BE2C (cell line): ENCODE measurements around the gene FGF14.

Experiments used
- DNase-seq: peaks from one replicate; pipeline ENCODE4 v3.0.0-alpha.2; 2020
- H3K27me3 ChIP-seq: fragments of 250-450 bp; sonication (Bioruptor Pico); 2 replicates; pipeline ENCODE4 v1.5.1; 2020; ENCODE audit warnings: mild to moderate bottlenecking
- H3K36me3 ChIP-seq: fragments of 250-450 bp; sonication (Bioruptor Pico); 2 replicates; pipeline ENCODE4 v1.5.1; 2020; ENCODE audit warnings: mild to moderate bottlenecking
- H3K4me1 ChIP-seq: fragments of 250-450 bp; sonication (Bioruptor Pico); 2 replicates; pipeline ENCODE4 v1.5.1; 2020
- H3K4me3 ChIP-seq: 2 replicates; pipeline ENCODE4 v1.5.1; 2011; ENCODE audit warnings: low read depth, low read length
- H3K9me3 ChIP-seq: fragments of 250-450 bp; sonication (Bioruptor Pico); 2 replicates; pipeline ENCODE4 v1.5.1; 2020
- TF ChIP-seq, protein P1 (sequence below): IDR thresholded peaks from 2 replicates; pipeline ENCODE4 v1.5.1; 2012; ENCODE audit warnings: mild to moderate bottlenecking, low read depth, low read length

Gene FGF14

GRCh38 chr13:102131246-102131645 is 270.6 kb downstream of the FGF14 start:
- TF ChIP-seq, protein P1, sequence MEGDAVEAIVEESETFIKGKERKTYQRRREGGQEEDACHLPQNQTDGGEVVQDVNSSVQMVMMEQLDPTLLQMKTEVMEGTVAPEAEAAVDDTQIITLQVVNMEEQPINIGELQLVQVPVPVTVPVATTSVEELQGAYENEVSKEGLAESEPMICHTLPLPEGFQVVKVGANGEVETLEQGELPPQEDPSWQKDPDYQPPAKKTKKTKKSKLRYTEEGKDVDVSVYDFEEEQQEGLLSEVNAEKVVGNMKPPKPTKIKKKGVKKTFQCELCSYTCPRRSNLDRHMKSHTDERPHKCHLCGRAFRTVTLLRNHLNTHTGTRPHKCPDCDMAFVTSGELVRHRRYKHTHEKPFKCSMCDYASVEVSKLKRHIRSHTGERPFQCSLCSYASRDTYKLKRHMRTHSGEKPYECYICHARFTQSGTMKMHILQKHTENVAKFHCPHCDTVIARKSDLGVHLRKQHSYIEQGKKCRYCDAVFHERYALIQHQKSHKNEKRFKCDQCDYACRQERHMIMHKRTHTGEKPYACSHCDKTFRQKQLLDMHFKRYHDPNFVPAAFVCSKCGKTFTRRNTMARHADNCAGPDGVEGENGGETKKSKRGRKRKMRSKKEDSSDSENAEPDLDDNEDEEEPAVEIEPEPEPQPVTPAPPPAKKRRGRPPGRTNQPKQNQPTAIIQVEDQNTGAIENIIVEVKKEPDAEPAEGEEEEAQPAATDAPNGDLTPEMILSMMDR, result no peak
- Histone ChIP-seq H3K9me3 (no peaks in the 10 kb centered on the region), H3K27me3 (no peaks in the 10 kb centered on the region), H3K4me3 (no peak overlapping the region), H3K4me1 (peaks cover 6% of the 10 kb centered on the region; the same call in 1 of the 2 replicates), H3K36me3 (no peaks in the 10 kb centered on the region)
- no peak for DNase-seq

- TF ChIP-seq, protein P1, result no peak
- Histone ChIP-seq H3K36me3 (no peaks in the 10 kb centered on the region), H3K4me3 (no peak overlapping the region), H3K4me1 (peaks cover 6% of the 10 kb centered on the region; the same call in 1 of the 2 replicates), H3K27me3 (no peaks in the 10 kb centered on the region), H3K9me3 (no peaks in the 10 kb centered on the region)
- peak; percentile 20 for DNase-seq
Measured at GRCh38 chr13:102128216-102128810, 273.5 kb downstream of the FGF14 start.

- H3K36me3 ChIP-seq, result no peaks in the 10 kb centered on the region
- TF ChIP-seq, protein P1, result no peak
- no peaks in the 10 kb centered on the region for H3K9me3 ChIP-seq
- DNase-seq, result no peak
- H3K4me1 ChIP-seq, result peaks cover 6% of the 10 kb centered on the region; the same call in 1 of the 2 replicates
- H3K4me3 ChIP-seq, result no peak overlapping the region
- H3K27me3 ChIP-seq, result no peaks in the 10 kb centered on the region
Measured at GRCh38 chr13:102127153-102127552, 274.7 kb downstream of the FGF14 start.

- TF ChIP-seq, protein P1, result no peak
- H3K36me3 ChIP-seq, result no peaks in the 10 kb centered on the region
- H3K4me1 ChIP-seq, result no peaks in the 10 kb centered on the region
- H3K27me3 ChIP-seq, result no peaks in the 10 kb centered on the region
- H3K4me3 ChIP-seq, result no peak overlapping the region
- no peaks in the 10 kb centered on the region for H3K9me3 ChIP-seq
- no peak for DNase-seq
Measured at GRCh38 chr13:102122147-102122546, 279.7 kb downstream of the FGF14 start.

DNA sequence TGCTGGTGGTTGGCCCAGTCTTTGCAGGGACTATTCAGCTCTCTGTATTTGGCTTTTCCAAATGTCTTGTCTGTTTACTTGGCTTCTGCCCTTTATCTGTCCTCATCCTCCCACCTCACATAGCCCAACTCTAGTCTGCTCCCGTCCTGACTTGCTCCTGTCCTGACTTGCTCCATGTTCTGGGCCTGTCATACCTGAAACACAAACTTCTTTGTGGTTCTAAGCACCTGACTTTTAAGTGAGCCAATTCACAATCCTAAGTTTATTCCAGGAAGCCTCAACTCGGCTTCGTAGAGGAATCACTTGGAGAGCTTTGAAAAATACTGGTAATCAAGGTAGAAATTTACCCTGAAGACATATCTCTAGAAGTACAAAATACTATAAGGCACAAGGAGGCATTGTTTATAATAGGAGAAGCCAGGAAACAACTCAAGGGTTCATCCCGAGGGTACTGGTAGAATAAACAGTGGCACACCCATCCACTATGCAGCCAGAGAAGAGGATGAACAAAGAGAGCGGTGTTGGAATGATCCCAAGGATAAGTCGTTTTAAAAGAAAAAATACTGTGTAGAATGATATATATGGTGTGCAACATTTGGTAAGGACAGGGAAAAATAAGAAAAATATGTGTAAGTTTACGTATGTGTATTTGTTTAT is 284.5 kb downstream of the FGF14 start:
- Histone ChIP-seq H3K27me3 (no peaks in the 10 kb centered on the region), H3K9me3 (no peaks in the 10 kb centered on the region), H3K36me3 (no peaks in the 10 kb centered on the region), H3K4me1 (0 out of 2 replicates have a peak, but pooled peaks cover 5% of the 10 kb centered on the region), H3K4me3 (no peak overlapping the region)
- TF ChIP-seq, protein P1, result no peak
- no peak for DNase-seq

DNA sequence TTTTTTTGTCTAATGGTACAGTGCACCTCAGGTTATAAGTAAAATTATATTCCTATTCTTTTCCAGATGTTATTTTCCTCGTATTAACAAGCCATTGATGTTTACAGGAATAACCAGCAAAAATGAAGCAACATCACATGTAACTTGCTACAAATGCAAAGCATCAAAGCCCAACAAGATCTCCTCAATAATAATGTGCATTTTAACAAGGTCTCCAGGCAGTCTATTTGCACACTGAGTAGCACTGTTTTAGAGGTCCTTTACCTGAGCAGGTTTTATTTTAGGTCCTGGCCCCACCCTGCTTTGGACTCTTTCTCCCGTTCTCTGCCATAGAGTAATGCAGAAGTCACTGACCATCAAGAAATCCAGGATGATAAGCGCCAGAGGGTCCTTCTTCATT is 298.4 kb downstream of the FGF14 start:
- DNase-seq, result no peak

More for the DNA sequence above, 298.4 kb downstream of the FGF14 start:
- TF ChIP-seq, protein P1, result no peak
- Histone ChIP-seq H3K36me3 (no peaks in the 10 kb centered on the region), H3K9me3 (no peaks in the 10 kb centered on the region), H3K27me3 (no peaks in the 10 kb centered on the region), H3K4me1 (peaks cover 2% of the 10 kb centered on the region; the same call in 1 of the 2 replicates), H3K4me3 (no peak overlapping the region)
